HepG2 (cell line): Measurements from ENCODE around the gene BLOC1S4. TPM values are rescaled to one million over a fixed set of nuclear protein-coding genes. Genes with fewer than 3 reads are reported as not detected.
A peak's percentile ranks its signal among the peaks of the same experiment; 100 is the strongest.

Source experiments
- ATAC-seq: fragments of 200-7000 bp; cut with Tn5 transposase; 3 replicates; pipeline ENCODE4 v1.9.1; 2020; ENCODE audit warnings: mild to moderate bottlenecking, moderate library complexity
- BruUV-seq: library from RNA; stranded (reverse); fragments of 400-500 nt; replicated peaks from 2 replicates; lab custom pipeline; 2021; lab: Mats Ljungman, UMichigan
- CTCF ChIA-PET: fragments of 300-600 bp; formaldehyde crosslinking; extraction: SDS; loops from one replicate; lab custom pipeline; 2021; ENCODE audit warnings: low total read pairs, inconsistent platforms, low intra/inter-chr PET ratio; lab: Yijun Ruan, JAX
- POLR2A ChIA-PET: fragments of 350-600 bp; sonication (Branson Sonifier 250); formaldehyde crosslinking; loops from one replicate; lab custom pipeline; 2020; ENCODE audit warnings: antibody characterized with exemption, inconsistent platforms; lab: Yijun Ruan, JAX
- DNase-seq: peaks from one replicate; pipeline ENCODE4 v3.0.0-alpha.2; 2015; ENCODE audit warnings: low spot score
- FAIRE-seq: peaks from 3 replicates; lab custom pipeline; 2011; peaks lifted over from hg19 to GRCh38; lab: Jason Lieb, UNC
- H2AFZ ChIP-seq: one replicate; pipeline ENCODE4 v1.6.1; 2011; ENCODE audit warnings: low read length, inconsistent platforms
- H3K27ac ChIP-seq: fragments of 300-600 bp; 3 replicates; pipeline ENCODE4 v1.8.0; 2011; ENCODE audit warnings: mixed run types, mild to moderate bottlenecking, mixed read lengths, low read length, inconsistent platforms; ENCODE audit not compliant: insufficient read depth; ENCODE audit errors: extremely low read length
- H3K27me3 ChIP-seq, 2 experiments: fragments of 200-600 bp in 1 of 2; 2 replicates in 1 of 2; 3 replicates in 1 of 2; pipeline versions ENCODE4 v1.6.0 to v1.8.0; 2011; ENCODE audit warnings: low read length in 2 of 2, mild to moderate bottlenecking in 2 of 2, moderate library complexity in 2 of 2, inconsistent platforms in 1 of 2; ENCODE audit not compliant: insufficient read depth in 2 of 2, control insufficient read depth in 1 of 2
- H3K36me3 ChIP-seq, 2 experiments: fragments of 200-600 bp in 1 of 2; replicated peaks in 1 of 2; 2 replicates in 1 of 2; 3 replicates in 1 of 2; pipeline versions ENCODE4 v1.5.1 to v1.8.0; 2011; ENCODE audit warnings: low read length in 2 of 2, inconsistent platforms in 1 of 2; ENCODE audit not compliant: insufficient read depth in 2 of 2, control insufficient read depth in 1 of 2
- H3K4me1 ChIP-seq: 2 replicates; pipeline ENCODE4 v1.5.1; 2012; ENCODE audit warnings: low read length, inconsistent platforms; ENCODE audit not compliant: insufficient read depth
- H3K4me2 ChIP-seq: 2 replicates; pipeline ENCODE4 v1.6.0; 2011; ENCODE audit warnings: low read depth, low read length, inconsistent platforms
- H3K4me3 ChIP-seq, 3 experiments: fragments of 200-600 bp in 1 of 3; sonication (generic), shearing (Covaris generic) in 1 of 3; replicated peaks in 1 of 3; 2 replicates each; pipeline ENCODE4 v1.5.1; 2011 to 2016; ENCODE audit warnings: low read length in 3 of 3, inconsistent platforms in 2 of 3, low read depth in 2 of 3, mild to moderate bottlenecking in 2 of 3, control low read depth in 1 of 3, mixed read lengths in 1 of 3; ENCODE audit not compliant: insufficient read depth in 1 of 3
- H3K79me2 ChIP-seq: one replicate; pipeline ENCODE4 v1.6.1; 2011; ENCODE audit warnings: low read length, inconsistent platforms; ENCODE audit not compliant: insufficient read depth
- H3K9ac ChIP-seq: 2 replicates; pipeline ENCODE4 v1.6.0; 2011; ENCODE audit warnings: mild to moderate bottlenecking, low read depth, low read length, inconsistent platforms; ENCODE audit not compliant: insufficient read depth
- H3K9me3 ChIP-seq: 2 replicates; pipeline ENCODE4 v1.5.1; 2012; ENCODE audit warnings: mild to moderate bottlenecking, low read length
- H4K20me1 ChIP-seq: 2 replicates; pipeline ENCODE4 v1.6.0; 2011; ENCODE audit warnings: inconsistent platforms, mild to moderate bottlenecking, low read length, moderate library complexity; ENCODE audit not compliant: insufficient read depth
- ARNTL ChIP-seq: sonication (generic); formaldehyde crosslinking; IDR thresholded peaks from 2 replicates; pipeline ENCODE4 v1.4.0; 2020; ENCODE audit warnings: mild to moderate bottlenecking, missing genetic modification reagents
- ASH2L ChIP-seq: fragments of 300-600, 200-600 bp; sonication (generic); IDR thresholded peaks from 2 replicates; pipeline ENCODE4 v1.7.0; 2017; ENCODE audit warnings: low read depth, mild to moderate bottlenecking, moderate library complexity, mixed read lengths, low read length; ENCODE audit not compliant: insufficient read length
- CHCHD3 ChIP-seq: sonication (generic); formaldehyde crosslinking; IDR thresholded peaks from 2 replicates; pipeline ENCODE4 v1.8.0; 2022; ENCODE audit warnings: mild to moderate bottlenecking, missing genetic modification reagents, moderate library complexity
- DNMT3B ChIP-seq: conservative IDR thresholded peaks from 2 replicates; pipeline ENCODE4 v1.6.1; 2016; ENCODE audit warnings: missing biosample characterization, control low read depth
- GABPB1 ChIP-seq: IDR thresholded peaks from 2 replicates; pipeline ENCODE4 v1.6.1; 2016; ENCODE audit warnings: mild to moderate bottlenecking, missing genetic modification reagents, moderate library complexity, missing compliant biosample characterization
- ISX ChIP-seq: sonication (generic); formaldehyde crosslinking; conservative IDR thresholded peaks from 2 replicates; pipeline ENCODE4 v1.5.0; 2020; ENCODE audit warnings: missing genetic modification reagents
- MTF2 ChIP-seq: sonication (generic); formaldehyde crosslinking; IDR thresholded peaks from 2 replicates; pipeline ENCODE4 v1.5.0; 2020; ENCODE audit warnings: missing genetic modification reagents, borderline replicate concordance
- MYC ChIP-seq: sonication (generic); formaldehyde crosslinking; IDR thresholded peaks from 2 replicates; pipeline ENCODE4 v1.9.0; 2021; ENCODE audit warnings: missing genetic modification reagents, borderline replicate concordance
- NFIB ChIP-seq: sonication (generic); formaldehyde crosslinking; IDR thresholded peaks from 2 replicates; pipeline ENCODE4 v1.9.0; 2021; ENCODE audit warnings: missing genetic modification reagents, mild to moderate bottlenecking, borderline replicate concordance
- PHF20 ChIP-seq: sonication (generic); formaldehyde crosslinking; IDR thresholded peaks from 2 replicates; pipeline ENCODE4 v1.5.0; 2020; ENCODE audit warnings: mild to moderate bottlenecking, missing genetic modification reagents
- RBFOX2 ChIP-seq: fragments of 200-400 bp; formaldehyde crosslinking; IDR thresholded peaks from 2 replicates; pipeline ENCODE4 v1.6.1; 2017; ENCODE audit warnings: low read depth, mild to moderate bottlenecking, low read length
- RFX3 ChIP-seq: IDR thresholded peaks from 2 replicates; pipeline ENCODE4 v1.6.1; 2016; ENCODE audit warnings: missing biosample characterization, missing genetic modification reagents
- TARDBP ChIP-seq: sonication (generic); formaldehyde crosslinking; IDR thresholded peaks from 2 replicates; pipeline ENCODE4 v1.8.0; 2022; ENCODE audit warnings: mild to moderate bottlenecking, missing genetic modification reagents
- TMF1 ChIP-seq: sonication (generic); formaldehyde crosslinking; IDR thresholded peaks from 2 replicates; pipeline ENCODE4 v1.8.1; 2022; ENCODE audit warnings: low read depth, missing genetic modification reagents
- ZBTB42 ChIP-seq: sonication (generic); formaldehyde crosslinking; IDR thresholded peaks from 2 replicates; pipeline ENCODE4 v1.5.0; 2020; ENCODE audit warnings: mild to moderate bottlenecking, missing genetic modification reagents
- ZFAT ChIP-seq: sonication (generic); formaldehyde crosslinking; conservative IDR thresholded peaks from 2 replicates; pipeline ENCODE4 v1.8.1; 2023; ENCODE audit warnings: missing genetic modification reagents, inconsistent platforms
- ZNF296 ChIP-seq: sonication (generic); formaldehyde crosslinking; conservative IDR thresholded peaks from 2 replicates; pipeline ENCODE4 v1.5.0; 2020; ENCODE audit warnings: mild to moderate bottlenecking, missing genetic modification reagents
- ZNF563 ChIP-seq: sonication (generic); formaldehyde crosslinking; IDR thresholded peaks from 2 replicates; pipeline ENCODE4 v1.8.0; 2022; ENCODE audit warnings: mild to moderate bottlenecking, moderate library complexity, missing genetic modification reagents
- ZNF570 ChIP-seq: sonication (generic); formaldehyde crosslinking; IDR thresholded peaks from 2 replicates; pipeline ENCODE4 v1.4.0; 2020; ENCODE audit warnings: mild to moderate bottlenecking, missing genetic modification reagents, borderline replicate concordance
- ZNF577 ChIP-seq: sonication (generic); formaldehyde crosslinking; IDR thresholded peaks from 2 replicates; pipeline ENCODE4 v1.4.0; 2020; ENCODE audit warnings: mild to moderate bottlenecking, low read depth, missing genetic modification reagents, borderline replicate concordance
- ZNF879 ChIP-seq: sonication (generic); formaldehyde crosslinking; IDR thresholded peaks from 2 replicates; pipeline ENCODE4 v1.8.1; 2023; ENCODE audit warnings: missing genetic modification reagents
- WGBS: methylation state at CpG from one replicate; pipeline ENCODE4 v1.1.6; 2017; ENCODE audit warnings: low lambda C conversion rate; 5-methylcytosine and 5-hydroxymethylcytosine counted together
- in situ Hi-C: cut with HindIII; loops from 2 replicates; pipeline ENCODE4 v1.10.0; 2017; ENCODE audit warnings: low pct_unique_long_range_greater_than_20kb; ENCODE audit not compliant: extremely low pct_ligation_motif_present
- intact Hi-C: fragments of 100-400 bp; cut with micrococcal nuclease; formaldehyde crosslinking; loops from one replicate; pipeline ENCODE4 v1.10.0; 2022; ENCODE audit not compliant: unreplicated experiment
- polyA plus RNA-seq, 8 experiments: library from polyadenylated mRNA; depleted of rRNA in 3 of 8; stranded (reverse) in 7 of 8; unstranded in 1 of 8; fragments of >200 nt; fragmentation: Illumina TruSeq in 4 of 8; extraction: Trizol in 4 of 8; gene quantifications; 2 replicates each; pipeline versions ENCODE4 v1.2.1 to v1.2.3, GENCODE V29; 2011 to 2016; ENCODE audit warnings: low read depth in 4 of 8, missing spikeins in 1 of 8, mixed read lengths in 1 of 8; ENCODE audit not compliant: insufficient read depth in 1 of 8
- total RNA-seq, 5 experiments: library from RNA; depleted of rRNA; stranded (reverse); fragments of >200 nt; fragmentation: Illumina TruSeq; extraction: Trizol; gene quantifications; 2 replicates each; pipeline ENCODE4 v1.2.3, GENCODE V29; 2016; ENCODE audit warnings: low read depth in 1 of 5
- TF ChIP-seq, protein P1 (sequence below): IDR thresholded peaks from 2 replicates; pipeline ENCODE4 v1.6.1; 2012; ENCODE audit warnings: low read depth, low read length, improper control_type of control experiment
- TF ChIP-seq, protein P2 (sequence below): sonication (generic); formaldehyde crosslinking; IDR thresholded peaks from 2 replicates; pipeline ENCODE4 v1.8.0; 2022; ENCODE audit warnings: missing genetic modification reagents, low read depth, mild to moderate bottlenecking, borderline replicate concordance

The BLOC1S4 gene
- total and polyA plus RNA-seq, 2 of the 13 experiments (the other 11 are each of a cell fraction or from before 2014, with no cell fraction given), result 15.5 to 20.9 TPM

DNA sequence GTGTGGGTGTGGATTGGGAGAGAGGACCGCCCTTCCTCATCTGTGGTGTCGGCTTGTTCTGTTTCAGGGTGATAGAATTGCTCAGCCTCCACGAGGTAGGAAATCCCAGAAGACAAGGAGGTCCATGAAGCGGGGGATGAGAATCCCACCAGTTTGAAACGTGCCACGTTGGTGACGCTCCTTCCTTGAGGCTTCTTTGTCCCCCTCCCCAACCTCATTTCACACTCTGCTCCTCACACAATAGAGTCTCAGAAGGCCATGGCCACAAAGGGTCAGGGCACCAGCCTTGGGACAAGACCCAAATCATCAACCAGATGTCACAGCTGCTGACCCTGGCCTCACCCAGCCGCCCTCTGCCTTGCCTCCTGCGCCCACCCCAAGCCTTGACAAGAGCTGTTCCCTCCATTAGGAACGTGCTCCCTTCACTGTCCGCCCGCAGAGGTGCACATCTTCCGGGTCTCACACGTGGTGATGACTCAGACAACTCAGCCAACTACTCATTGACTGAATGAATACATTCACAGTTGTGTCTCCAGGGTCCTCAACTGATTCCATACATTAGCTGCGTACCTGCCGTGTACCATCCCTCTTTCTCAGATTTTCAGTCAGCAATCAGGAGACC, 18.3 kb downstream of the BLOC1S4 start (continued):
- no peak for TF ChIP-seq MTF2 (CRISPR knock-in tag)
- TF ChIP-seq NFIB, result no peak
- TF ChIP-seq MYC (CRISPR knock-in tag), result peak; percentile 34; the same call in 1 of the 2 replicates
- TF ChIP-seq RBFOX2, result 0 out of 2 replicates have a peak, but pooled peaks have one; percentile 17
- TF ChIP-seq ZNF879 (CRISPR knock-in tag), result peak; percentile 49; the same call in 1 of the 2 replicates
- TF ChIP-seq RFX3 (CRISPR knock-in tag), result no peak
- TF ChIP-seq ZNF577 (CRISPR knock-in tag), result no peak
- TF ChIP-seq, protein P1, sequence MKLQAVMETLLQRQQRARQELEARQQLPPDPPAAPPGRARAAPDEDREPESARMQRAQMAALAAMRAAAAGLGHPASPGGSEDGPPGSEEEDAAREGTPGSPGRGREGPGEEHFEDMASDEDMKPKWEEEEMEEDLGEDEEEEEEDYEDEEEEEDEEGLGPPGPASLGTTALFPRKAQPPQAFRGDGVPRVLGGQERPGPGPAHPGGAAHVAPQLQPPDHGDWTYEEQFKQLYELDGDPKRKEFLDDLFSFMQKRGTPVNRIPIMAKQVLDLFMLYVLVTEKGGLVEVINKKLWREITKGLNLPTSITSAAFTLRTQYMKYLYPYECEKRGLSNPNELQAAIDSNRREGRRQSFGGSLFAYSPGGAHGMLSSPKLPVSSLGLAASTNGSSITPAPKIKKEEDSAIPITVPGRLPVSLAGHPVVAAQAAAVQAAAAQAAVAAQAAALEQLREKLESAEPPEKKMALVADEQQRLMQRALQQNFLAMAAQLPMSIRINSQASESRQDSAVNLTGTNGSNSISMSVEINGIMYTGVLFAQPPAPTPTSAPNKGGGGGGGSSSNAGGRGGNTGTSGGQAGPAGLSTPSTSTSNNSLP, result no peak
- 0 out of 2 replicates have a peak, but pooled peaks have one; percentile 3 for TF ChIP-seq PHF20 (CRISPR knock-in tag)

DNA sequence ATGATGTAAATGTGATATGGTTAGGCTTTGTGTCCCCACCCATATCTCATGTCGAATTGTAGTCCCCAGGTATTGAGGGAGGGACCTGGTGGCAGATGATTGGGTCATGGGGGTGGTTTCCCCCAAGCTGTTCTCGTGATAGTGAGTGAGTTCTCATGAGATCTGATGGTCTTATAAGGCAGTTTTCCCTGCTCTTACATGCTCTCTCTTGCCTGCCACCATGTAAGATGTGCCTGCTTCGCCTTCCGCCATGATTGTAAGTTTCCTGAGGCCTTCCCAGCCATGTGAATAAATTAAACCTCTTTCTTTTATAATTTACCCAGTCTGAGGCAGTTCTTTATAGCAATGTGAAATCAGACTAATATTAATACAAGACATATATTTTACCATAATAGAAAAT, 23.9 kb downstream of the BLOC1S4 start:
- Histone ChIP-seq H3K79me2 (no peaks in the 10 kb centered on the region), H3K9me3 (no peaks in the 10 kb centered on the region), H3K4me3 (no peak overlapping the region), H3K4me1 (peaks cover 10% of the 10 kb centered on the region), H3K4me2 (no peak overlapping the region), H4K20me1 (no peaks in the 10 kb centered on the region), H3K9ac (no peak overlapping the region), H3K27me3 (no peaks in the 10 kb centered on the region), H2AFZ (no peak overlapping the region), H3K36me3 (no peaks in the 10 kb centered on the region), H3K27ac (no peak overlapping the region)
- intact Hi-C loops (no loop called here), in situ Hi-C loops (no loop called here)
- FAIRE-seq (no peak), DNase-seq (no peak), ATAC-seq (no peak)
- WGBS, result 74% methylated on average over 4 of the region's 4 CpGs
- ChIA-PET POLR2A (no interaction called here), CTCF (no interaction called here)
- no TSS peak for BruUV-seq
- TF ChIP-seq ASH2L (no peak), ISX (no peak), GABPB1 (CRISPR knock-in tag) (no peak), ZFAT (CRISPR knock-in tag) (no peak), ZNF563 (CRISPR knock-in tag) (no peak), ZNF296 (CRISPR knock-in tag) (no peak), CHCHD3 (CRISPR knock-in tag) (no peak), ZBTB42 (CRISPR knock-in tag) (no peak), TARDBP (no peak), DNMT3B (CRISPR knock-in tag) (no peak), TMF1 (CRISPR knock-in tag) (no peak), ZNF570 (CRISPR knock-in tag) (no peak), ARNTL (CRISPR knock-in tag) (no peak)
- TF ChIP-seq, protein P2, sequence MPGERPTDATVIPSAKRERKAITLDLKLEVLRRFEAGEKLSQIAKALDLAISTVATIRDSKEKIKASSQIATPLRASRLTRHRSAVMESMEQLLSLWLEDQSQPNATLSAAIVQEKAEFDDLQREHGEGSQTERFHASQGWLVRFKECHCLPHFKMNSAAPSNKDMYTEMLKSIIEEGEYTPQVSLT (CRISPR knock-in tag), result no peak
